K562 (cell line): Measurements from ENCODE around the gene ETV4. TPM values are rescaled to one million over a fixed set of nuclear protein-coding genes. Genes with fewer than 3 reads are reported as not detected.

Experiments
- CHD2 ChIP-seq: IDR thresholded peaks from 2 replicates; pipeline ENCODE4 v1.6.1; 2011; ENCODE audit warnings: low read depth, low read length
- CLOCK ChIP-seq: fragments of 250-450 bp; sonication (Bioruptor Pico); IDR thresholded peaks from 2 replicates; pipeline ENCODE4 v1.4.0; 2020; ENCODE audit warnings: mild to moderate bottlenecking, moderate library complexity, borderline replicate concordance
- DLX4 ChIP-seq: fragments of 250-450 bp; sonication (Bioruptor Pico); IDR thresholded peaks from 2 replicates; pipeline ENCODE4 v1.6.1; 2021; ENCODE audit warnings: mild to moderate bottlenecking
- EP400 ChIP-seq: fragments of 450-650 bp; IDR thresholded peaks from 2 replicates; pipeline ENCODE4 v1.6.1; 2017; ENCODE audit warnings: antibody characterized with exemption, mild to moderate bottlenecking, moderate library complexity
- FOXP4 ChIP-seq: sonication (generic); formaldehyde crosslinking; IDR thresholded peaks from 2 replicates; pipeline ENCODE4 v1.8.0; 2022; ENCODE audit warnings: mild to moderate bottlenecking, missing genetic modification reagents, borderline replicate concordance
- FUS ChIP-seq: fragments of 200-400 bp; formaldehyde crosslinking; optimal IDR thresholded peaks from 2 replicates; pipeline ENCODE3; 2017; ENCODE audit warnings: low read depth, low read length
- HEY1 ChIP-seq: fragments of 250-450 bp; sonication (Bioruptor Pico); IDR thresholded peaks from 2 replicates; pipeline ENCODE4 v1.5.0; 2020; ENCODE audit warnings: mild to moderate bottlenecking, moderate library complexity, borderline replicate concordance
- MEF2D ChIP-seq: conservative IDR thresholded peaks from 2 replicates; pipeline ENCODE4 v1.6.1; 2016; ENCODE audit warnings: low read depth, missing genetic modification characterization, missing compliant biosample characterization
- MTA3 ChIP-seq: fragments of 450-650 bp; formaldehyde crosslinking; IDR thresholded peaks from 2 replicates; pipeline ENCODE4 v1.6.1; 2017; ENCODE audit warnings: mild to moderate bottlenecking, borderline replicate concordance
- MYBL2 ChIP-seq, 2 experiments: fragments of 450-650 bp in 1 of 2; sonication (generic) in 1 of 2; formaldehyde crosslinking in 1 of 2; IDR thresholded peaks; 2 replicates each; pipeline versions ENCODE4 v1.6.1 to v1.8.1; 2017 to 2022; ENCODE audit warnings: borderline replicate concordance in 1 of 2, inconsistent platforms in 1 of 2, low read depth in 1 of 2, mild to moderate bottlenecking in 1 of 2, missing genetic modification reagents in 1 of 2, moderate library complexity in 1 of 2
- NFE2 ChIP-seq: IDR thresholded peaks from 2 replicates; pipeline ENCODE4 v1.6.1; 2014; ENCODE audit warnings: antibody characterized with exemption, low read depth
- NFRKB ChIP-seq: fragments of 450-650 bp; IDR thresholded peaks from 2 replicates; pipeline ENCODE4 v1.6.1; 2016; ENCODE audit warnings: low read depth
- NR2C2 ChIP-seq, 2 experiments: fragments of 200-800 bp in 1 of 2; sonication (Bioruptor generic) in 1 of 2; sonication (generic) in 1 of 2; formaldehyde crosslinking in 1 of 2; IDR thresholded peaks; 2 replicates each; pipeline versions ENCODE4 v1.6.1 to v1.8.0; 2016 to 2022; ENCODE audit warnings: mild to moderate bottlenecking in 1 of 2, missing compliant biosample characterization in 1 of 2, missing genetic modification characterization in 1 of 2, missing genetic modification reagents in 1 of 2
- RBFOX2 ChIP-seq: fragments of 200-400 bp; formaldehyde crosslinking; IDR thresholded peaks from 2 replicates; pipeline ENCODE4 v1.6.1; 2017; ENCODE audit warnings: low read depth, mild to moderate bottlenecking, low read length, moderate library complexity
- SMARCC2 ChIP-seq: fragments of 450-650 bp; IDR thresholded peaks from 2 replicates; pipeline ENCODE4 v1.6.1; 2017; ENCODE audit warnings: antibody characterized with exemption, moderate library complexity, mild to moderate bottlenecking, low read depth
- SUPT5H ChIP-seq: fragments of 450-650 bp; IDR thresholded peaks from 2 replicates; pipeline ENCODE4 v1.6.1; 2016
- TEAD4 ChIP-seq, 2 experiments: sonication (generic) in 1 of 2; formaldehyde crosslinking in 1 of 2; IDR thresholded peaks; 2 replicates each; pipeline versions ENCODE4 v1.6.1 to v1.8.0; 2012 to 2022; ENCODE audit warnings: borderline replicate concordance in 1 of 2, inconsistent platforms in 1 of 2, low read length in 1 of 2, mild to moderate bottlenecking in 1 of 2, missing genetic modification reagents in 1 of 2
- ZBTB33 ChIP-seq: sonication (generic); formaldehyde crosslinking; IDR thresholded peaks from 2 replicates; pipeline ENCODE4 v1.8.1; 2023; ENCODE audit warnings: mild to moderate bottlenecking, missing genetic modification reagents
- ZNF282 ChIP-seq: sonication (generic); formaldehyde crosslinking; IDR thresholded peaks from 2 replicates; pipeline ENCODE4 v1.8.1; 2023; ENCODE audit warnings: missing genetic modification reagents
- ZNF316 ChIP-seq: fragments of 450-650 bp; IDR thresholded peaks from 2 replicates; pipeline ENCODE4 v1.6.1; 2016
- polyA plus RNA-seq, 8 experiments: library from polyadenylated mRNA; depleted of rRNA in 4 of 8; stranded (reverse) in 5 of 8; unstranded in 3 of 8; fragments of >200 nt; fragmentation: Nextera tagmentation in 2 of 8; fragmentation: Illumina TruSeq in 1 of 8; extraction: Ambion mirVana in 2 of 8; extraction: Trizol in 1 of 8; gene quantifications; 2 replicates each; pipeline versions ENCODE4 v1.2.1 to v1.2.3, GENCODE V29; 2011 to 2014; ENCODE audit warnings: inconsistent platforms in 1 of 8, missing spikeins in 1 of 8
- total RNA-seq, 7 experiments: library from RNA; depleted of rRNA in 6 of 7; stranded (reverse); fragments of >200 nt in 6 of 7; fragmentation: Illumina TruSeq in 2 of 7; extraction: Trizol in 2 of 7; gene quantifications; 2 replicates each; pipeline versions ENCODE4 v1.2.1 to v1.2.3, GENCODE V29; 2011 to 2021; ENCODE audit warnings: low replicate concordance in 1 of 7

ETV4 gene
- total and polyA plus RNA-seq, 9 of the 15 experiments (the other 6 are each of a cell fraction or from before 2014, with no cell fraction given), result 5.5 to 66.3 (median 28.2) TPM

GRCh38 chr17:43530288-43531081, 15.7 kb downstream of the ETV4 start (continued):
- TF ChIP-seq FOXP4 (0 out of 2 replicates have a peak, but pooled peaks have one; percentile 19), RBFOX2 (peak; percentile 42; the same call in 1 of the 2 replicates), CHD2 (peak; percentile 58), HEY1 (CRISPR knock-in tag) (no peak), CLOCK (CRISPR knock-in tag) (no peak), ZNF316 (peak; percentile 91), DLX4 (CRISPR knock-in tag) (no peak), MTA3 (no peak), MEF2D (tag) (no peak), ZNF282 (no peak), NFRKB (peak; percentile 63), ZBTB33 (CRISPR knock-in tag) (no peak), MYBL2 (IDR thresholded peaks at IDR 0.05; ENCODE audit: low read depth) (no peak), MYBL2 (CRISPR knock-in tag; IDR thresholded peaks at IDR 0.05; ENCODE audit: borderline replicate concordance) (no peak), NFE2 (no peak), TEAD4 (IDR thresholded peaks at IDR 0.05; ENCODE audit: low read length) (peak; percentile 84), TEAD4 (CRISPR knock-in tag; IDR thresholded peaks at IDR 0.05; ENCODE audit: borderline replicate concordance) (no peak), FUS (no peak), NR2C2 (CRISPR knock-in tag; IDR thresholded peaks at IDR 0.05) (no peak), NR2C2 (tag; IDR thresholded peaks at IDR 0.05) (peak; percentile 68), EP400 (peak; percentile 35; the same call in 1 of the 2 replicates), SUPT5H (peak; percentile 67), SMARCC2 (no peak)
